C4-2B (cell line): ENCODE measurements around the gene SP1.

Source experiments
- H3K27ac ChIP-seq: fragments of 450-650 bp; 2 replicates; pipeline ENCODE4 v1.5.1; 2017
- ZFX ChIP-seq: fragments of 450-650 bp; IDR thresholded peaks from 2 replicates; pipeline ENCODE4 v1.6.1; 2017
- TF ChIP-seq, protein P1 (sequence below): fragments of 450-650 bp; conservative IDR thresholded peaks from 2 replicates; pipeline ENCODE4 v1.5.1; 2017; ENCODE audit warnings: mild to moderate bottlenecking

Gene SP1

DNA sequence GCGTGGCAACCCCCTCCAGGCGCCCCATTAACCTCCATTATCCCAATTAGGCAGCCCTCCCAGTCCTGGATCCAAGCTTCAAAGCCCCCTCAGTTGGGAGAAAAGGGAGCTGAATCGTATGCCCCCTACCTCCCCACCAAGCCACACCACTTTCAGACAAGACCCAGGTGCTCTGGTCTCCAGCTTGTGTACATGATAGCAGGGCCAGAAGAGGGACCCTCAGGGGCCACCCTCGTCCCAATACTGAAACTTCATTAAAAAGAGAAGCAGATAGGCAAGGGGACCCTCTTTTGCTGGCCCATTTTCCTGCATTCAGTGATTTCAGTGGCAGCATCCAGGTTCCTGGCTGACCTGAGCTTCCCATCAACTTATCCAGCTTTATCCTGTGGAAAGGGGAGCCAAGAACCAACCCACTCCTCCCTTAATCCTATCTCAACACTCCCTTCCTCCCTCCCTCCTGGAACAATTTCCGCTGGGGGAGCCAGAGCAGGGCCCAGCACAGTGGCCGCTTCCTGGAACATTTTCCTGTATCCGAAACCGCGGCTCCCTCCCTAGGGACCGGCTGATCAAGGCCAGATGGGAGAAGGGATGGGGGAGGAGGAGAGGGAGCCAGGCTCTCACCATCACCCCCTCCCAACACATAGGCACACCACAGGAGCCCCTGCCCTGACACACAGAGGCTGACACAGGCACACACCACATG lies 34.3 kb upstream of the SP1 start:
- no peak for TF ChIP-seq ZFX
- TF ChIP-seq, protein P1, sequence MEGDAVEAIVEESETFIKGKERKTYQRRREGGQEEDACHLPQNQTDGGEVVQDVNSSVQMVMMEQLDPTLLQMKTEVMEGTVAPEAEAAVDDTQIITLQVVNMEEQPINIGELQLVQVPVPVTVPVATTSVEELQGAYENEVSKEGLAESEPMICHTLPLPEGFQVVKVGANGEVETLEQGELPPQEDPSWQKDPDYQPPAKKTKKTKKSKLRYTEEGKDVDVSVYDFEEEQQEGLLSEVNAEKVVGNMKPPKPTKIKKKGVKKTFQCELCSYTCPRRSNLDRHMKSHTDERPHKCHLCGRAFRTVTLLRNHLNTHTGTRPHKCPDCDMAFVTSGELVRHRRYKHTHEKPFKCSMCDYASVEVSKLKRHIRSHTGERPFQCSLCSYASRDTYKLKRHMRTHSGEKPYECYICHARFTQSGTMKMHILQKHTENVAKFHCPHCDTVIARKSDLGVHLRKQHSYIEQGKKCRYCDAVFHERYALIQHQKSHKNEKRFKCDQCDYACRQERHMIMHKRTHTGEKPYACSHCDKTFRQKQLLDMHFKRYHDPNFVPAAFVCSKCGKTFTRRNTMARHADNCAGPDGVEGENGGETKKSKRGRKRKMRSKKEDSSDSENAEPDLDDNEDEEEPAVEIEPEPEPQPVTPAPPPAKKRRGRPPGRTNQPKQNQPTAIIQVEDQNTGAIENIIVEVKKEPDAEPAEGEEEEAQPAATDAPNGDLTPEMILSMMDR: peak; percentile 34
- H3K27ac ChIP-seq: peak overlapping the region; percentile 33; the same call in 1 of the 2 replicates

DNA sequence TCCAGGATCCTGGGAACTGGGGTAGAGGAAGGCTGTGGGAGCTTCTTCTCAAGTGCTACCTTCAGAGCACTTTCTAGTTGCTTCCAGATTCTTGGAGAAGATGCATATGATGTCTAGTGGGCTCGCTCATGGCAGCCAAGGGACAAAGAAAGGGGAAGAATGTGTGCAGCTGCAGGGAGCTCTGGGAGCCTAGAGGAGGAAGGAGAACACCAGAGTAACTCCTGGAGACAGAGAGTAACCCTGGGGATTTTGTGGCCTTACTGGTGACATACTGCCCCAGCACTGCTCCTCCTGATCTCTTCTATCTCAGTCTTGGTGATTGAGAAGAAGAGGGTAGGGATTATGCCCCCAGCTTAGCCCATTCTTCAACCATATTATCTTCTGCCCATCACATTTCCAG lies 33.5 kb upstream of the SP1 start:
- TF ChIP-seq, protein P1: no peak
- no peak for TF ChIP-seq ZFX
- no peak overlapping the region for H3K27ac ChIP-seq

DNA sequence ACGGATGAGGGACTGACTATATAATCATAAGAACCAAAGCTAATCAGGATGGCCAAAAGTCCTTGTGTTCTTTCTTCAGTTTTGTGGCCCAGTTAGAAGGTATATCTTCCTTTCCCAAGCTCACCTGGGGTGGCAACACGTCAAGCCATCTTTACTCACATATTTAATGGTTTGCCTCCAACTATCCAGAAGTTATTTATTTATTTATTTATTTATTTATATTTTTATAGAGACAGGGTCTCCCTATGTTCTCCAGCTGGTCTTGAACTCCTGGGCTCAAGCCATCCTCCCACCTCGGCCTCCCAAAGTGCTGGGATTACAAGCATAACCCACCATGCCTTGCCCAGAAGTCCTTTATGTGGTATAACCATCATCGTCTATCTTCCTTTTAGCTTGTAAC lies 32.1 kb upstream of the SP1 start:
- no peak for TF ChIP-seq ZFX
- TF ChIP-seq, protein P1: no peak
- H3K27ac ChIP-seq: no peak overlapping the region

DNA sequence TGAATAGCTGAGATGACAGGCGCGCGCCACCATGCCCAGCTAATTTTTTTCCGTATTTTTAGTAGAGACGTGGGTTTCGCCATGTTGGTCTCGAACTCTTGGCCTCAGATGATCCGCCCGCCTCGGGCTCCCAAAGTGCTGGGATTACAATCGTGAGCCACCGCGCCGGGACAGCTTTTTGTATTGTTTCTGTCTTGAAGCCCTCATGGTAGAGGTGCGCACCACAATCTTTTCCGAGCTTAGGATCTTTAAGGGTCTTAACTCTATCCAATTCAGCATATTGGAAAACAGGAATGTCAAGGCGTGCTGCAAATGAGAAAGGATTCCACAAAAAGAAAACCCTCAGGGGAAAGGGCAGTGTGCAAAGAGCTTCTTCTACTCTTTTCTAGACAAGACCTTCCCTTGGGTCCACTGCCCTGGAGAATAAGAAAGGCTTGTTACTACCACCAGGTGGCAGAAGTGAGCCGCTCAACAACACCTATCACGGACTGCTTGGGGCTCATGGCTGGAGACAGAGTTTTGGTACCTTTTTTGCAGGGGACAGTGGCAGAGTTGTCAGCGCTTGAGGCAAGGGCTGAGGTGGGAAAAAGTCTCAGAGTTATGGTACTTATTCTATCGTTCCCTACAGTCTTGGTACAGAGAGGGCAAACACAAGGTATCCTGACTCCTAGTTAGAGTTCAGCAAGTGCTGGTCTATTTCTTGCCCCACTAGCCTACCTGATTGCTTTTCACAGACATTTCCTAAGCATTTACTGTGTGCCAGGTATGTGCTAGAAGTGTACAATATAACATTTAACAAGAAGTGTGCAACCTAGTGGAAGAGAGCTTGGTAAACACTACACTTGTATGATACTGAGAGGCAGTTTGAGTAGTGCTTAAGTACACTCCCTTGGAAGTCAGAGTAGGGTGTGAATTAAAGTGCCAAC lies 27.4 kb upstream of the SP1 start:
- H3K27ac ChIP-seq: no peak overlapping the region
- TF ChIP-seq, protein P1: peak; percentile 93
- TF ChIP-seq ZFX: no peak

DNA sequence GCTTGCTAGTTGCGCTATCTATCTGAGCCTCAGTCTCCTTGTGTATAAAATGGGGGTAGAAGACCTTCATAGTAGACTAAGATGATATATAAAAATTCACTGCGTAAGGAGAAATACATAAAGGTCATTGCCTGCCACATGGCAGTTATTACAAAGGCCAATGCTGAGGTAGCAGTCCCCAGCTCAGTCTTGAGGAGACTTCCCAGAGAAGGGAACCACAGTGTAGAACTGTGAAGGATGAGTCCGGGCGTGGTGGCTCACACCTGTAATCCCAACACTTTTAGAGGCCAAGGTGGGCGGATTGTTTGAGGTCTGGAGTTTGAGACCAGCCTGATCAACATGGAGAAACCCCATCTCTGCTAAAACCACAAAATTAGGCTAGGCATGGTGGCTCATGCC lies 26.7 kb upstream of the SP1 start:
- H3K27ac ChIP-seq: no peak overlapping the region

DNA sequence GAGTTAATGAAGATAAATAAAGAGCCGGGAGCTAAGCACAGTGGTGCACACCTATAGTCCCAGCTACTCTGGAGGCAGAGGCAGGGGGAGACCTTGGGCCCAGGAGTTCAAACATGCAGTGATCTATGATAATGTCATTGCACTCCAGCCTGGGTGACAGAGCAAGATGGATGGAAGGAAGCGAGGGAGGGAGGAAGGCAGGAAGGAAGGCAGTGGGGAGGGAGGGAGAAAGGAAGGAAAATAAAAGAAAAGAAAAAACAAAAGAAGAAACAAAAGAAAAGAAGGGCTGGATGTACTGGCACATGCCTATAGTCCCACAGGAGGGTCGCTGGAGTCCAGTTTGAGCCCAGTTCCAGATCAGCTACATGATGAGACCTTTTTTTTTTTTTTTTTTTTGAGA lies 24.9 kb upstream of the SP1 start:
- TF ChIP-seq ZFX: no peak
- TF ChIP-seq, protein P1: no peak
- no peak overlapping the region for H3K27ac ChIP-seq

More for the DNA sequence above, 26.7 kb upstream of the SP1 start:
- TF ChIP-seq, protein P1: no peak
- TF ChIP-seq ZFX: no peak
